Metanephros (tissue), 1 donor: ENCODE results near the gene KLF6. TPM values are rescaled to one million over a fixed set of nuclear protein-coding genes. Genes with fewer than 3 reads are reported as not detected.

ENCODE experiments used
- total RNA-seq: library from RNA; depleted of rRNA; stranded (reverse); fragments of >200 nt; gene quantifications from one replicate; pipeline ENCODE4 v1.2.3, GENCODE V29; 2014

Gene KLF6
- total RNA-seq: 82.2 TPM

DNA sequence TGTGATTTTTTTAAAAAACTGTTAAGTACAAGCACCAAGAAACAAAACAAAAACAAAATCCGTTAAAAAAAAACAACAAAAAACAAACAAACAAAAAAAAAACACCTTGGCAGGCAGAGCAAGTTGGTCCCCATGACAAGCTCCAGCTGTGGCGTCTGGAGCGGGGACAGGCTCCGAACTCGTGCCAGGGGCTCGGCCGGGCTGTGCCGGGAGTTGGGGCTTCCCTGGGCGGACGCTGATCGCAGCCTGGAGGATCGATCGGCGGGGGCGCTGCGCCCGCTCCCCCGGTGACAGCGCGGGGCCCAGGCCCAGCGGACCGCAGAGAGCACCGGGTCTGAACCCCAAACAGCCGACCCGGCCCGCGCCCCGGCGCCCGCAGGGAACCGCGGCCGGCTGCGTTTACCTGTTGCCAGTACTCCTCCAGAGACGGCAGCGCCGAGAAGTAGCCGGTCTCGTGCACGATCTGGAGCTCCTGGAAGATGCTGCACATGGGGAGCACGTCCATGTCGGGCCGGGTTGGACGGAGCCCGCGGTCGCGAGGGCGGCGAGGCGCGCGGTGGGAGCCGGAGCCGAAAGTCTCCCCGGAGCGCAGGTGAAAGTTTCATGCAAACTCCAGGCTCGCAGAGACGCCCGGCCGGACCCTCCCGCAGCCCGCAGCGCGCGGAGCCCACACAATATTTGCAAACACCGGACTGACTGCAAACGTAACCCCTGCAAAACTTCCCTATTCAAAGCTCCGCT, at the start of gene KLF6:
KLF6 (minus strand) TSS at position 700 of the 741 bp plus-strand sequence; CDS start at position 505, 195 bp downstream.

